ENCODE measurements around the gene FHIT.

FHIT gene

DNA sequence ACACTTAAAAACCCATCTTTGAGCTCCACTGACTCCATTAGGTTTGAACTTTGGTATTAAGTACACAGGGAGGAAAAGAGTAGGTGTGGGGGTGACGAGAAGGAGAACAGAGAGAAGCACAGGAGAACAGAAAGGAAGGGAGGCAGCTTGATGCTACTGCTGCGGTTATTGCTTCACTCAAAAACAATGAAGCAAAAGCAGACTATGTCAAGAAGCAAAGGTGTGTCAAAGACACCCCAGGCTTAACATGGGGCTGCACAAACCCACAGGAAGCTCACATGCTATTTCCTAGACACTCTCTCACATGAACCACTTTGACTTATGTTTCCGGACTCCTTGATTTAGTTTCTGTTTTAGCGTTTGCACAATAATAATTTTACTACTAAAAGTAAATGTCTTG, 1240.5 kb downstream of the FHIT start:
- peak; percentile 54 for DNase-seq

DNA sequence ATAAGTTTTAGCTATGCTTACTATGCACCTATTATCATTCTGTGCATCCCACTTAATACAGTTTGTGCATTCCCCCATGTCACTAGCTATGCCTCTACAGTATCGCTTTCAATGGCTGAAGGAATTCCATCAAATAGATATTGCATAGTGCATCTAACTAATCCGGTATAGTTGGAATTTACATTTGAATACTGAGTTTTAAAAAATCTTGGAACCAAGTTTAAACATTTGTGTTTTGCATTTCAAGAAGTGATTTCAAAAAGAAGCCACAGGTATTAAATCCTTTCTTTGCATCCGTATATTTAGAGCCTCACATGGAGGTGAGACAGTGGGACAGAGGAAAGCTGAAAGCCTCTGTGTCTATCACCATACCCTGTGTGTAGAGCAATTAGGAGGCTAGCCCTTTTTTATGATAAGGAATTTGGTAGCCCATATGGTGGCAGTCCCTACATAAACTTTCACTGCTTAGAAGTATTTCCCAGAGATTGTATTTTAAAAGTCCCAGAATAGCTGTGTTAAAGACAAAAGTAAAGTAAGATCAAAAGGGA, 1241.2 kb downstream of the FHIT start:
- no peak for DNase-seq

DNA sequence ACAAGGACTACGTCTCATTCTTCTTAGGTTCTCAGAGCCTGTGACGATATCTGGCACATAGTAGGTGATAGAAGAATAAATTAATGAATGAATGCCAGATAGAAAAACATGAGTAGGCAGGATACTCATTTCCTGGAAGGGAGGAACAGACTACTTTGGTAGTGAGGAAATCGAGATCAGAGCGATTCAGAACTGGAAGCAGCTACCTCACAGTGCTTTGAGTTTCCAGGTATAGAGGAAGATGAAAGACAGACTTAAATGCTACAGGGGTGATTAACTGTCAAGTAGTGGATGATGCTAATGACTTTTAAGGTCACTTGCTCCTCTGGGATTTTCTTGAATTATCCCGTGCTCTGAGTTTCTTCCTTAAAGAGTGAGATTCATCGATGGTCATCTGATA, 1249.9 kb downstream of the FHIT start:
- no peak for DNase-seq

DNA sequence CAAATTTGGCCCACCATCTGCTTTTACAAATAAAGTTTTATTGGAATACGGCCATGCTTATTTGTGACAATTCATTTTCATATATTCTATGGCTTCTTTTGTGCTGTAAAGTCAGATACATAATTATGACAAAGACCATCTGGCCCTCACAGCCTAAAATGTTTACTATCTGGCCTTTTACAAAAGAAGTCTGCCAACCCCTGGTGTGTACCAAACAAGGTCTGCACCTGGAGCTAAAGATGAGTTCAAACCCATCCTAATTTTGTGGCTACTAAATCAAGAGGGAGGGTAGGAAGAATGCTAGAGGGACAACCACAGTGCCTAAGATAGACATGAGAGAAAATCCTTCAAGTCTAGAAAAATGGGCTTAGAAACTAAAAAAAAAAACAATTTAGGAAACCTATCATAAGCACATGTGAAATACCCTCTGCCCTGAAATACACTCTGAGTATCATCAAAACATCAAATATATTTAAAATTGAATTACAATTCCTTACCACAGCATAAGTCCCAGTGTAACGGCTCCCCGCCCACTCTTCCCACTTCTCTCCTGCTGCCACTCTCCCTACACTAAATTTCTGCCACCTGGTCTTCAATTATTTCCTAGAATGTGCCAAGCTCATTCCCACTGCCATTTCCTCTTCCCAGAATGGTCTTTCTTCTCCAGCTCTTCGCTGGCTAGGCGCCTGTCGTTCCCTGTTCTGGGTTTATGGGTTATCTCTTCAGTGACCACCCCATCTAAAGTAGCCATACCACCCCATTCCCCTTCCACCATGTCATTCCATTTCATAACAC, 1250.7 kb downstream of the FHIT start:
- DNase-seq, result no peak

DNA sequence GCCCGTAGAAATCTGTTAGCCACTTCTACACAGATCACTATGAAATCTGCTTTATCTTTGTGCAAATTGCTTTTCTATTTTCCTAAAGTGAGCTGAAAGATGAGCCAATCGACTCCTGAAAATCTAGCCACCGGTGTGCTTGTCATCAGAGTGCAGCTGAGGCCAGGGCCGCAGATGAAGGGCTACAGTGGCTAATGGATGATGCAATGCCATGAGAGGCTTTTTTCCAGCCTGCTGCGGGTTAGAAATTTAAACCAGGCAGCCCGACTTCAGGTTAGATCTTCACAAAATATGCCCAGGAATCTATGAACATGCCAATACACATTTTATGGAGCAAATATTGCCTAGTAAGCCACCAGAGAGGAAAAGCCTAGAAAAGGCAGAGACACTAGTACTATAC, 1253.2 kb downstream of the FHIT start:
- DNase-seq, result no peak

DNA sequence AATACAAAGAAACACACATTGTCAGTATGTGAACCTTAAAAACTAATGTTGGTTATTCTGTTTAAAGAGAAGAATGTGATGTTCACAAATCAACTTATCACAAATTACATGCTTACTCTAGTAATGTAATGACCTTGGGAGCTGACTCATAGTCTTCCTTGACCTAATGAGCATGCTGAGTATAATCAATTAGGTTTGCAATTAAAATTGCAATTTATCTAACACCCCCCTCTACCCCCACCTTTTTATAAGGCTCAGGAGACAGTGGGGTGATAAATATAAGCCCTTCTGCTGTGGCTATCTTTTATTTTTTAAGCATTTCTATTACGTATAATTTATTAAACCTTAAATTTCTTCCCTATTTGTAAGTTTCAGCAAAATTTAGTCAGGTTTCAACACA, 1253.7 kb downstream of the FHIT start:
- DNase-seq, result no peak

DNA sequence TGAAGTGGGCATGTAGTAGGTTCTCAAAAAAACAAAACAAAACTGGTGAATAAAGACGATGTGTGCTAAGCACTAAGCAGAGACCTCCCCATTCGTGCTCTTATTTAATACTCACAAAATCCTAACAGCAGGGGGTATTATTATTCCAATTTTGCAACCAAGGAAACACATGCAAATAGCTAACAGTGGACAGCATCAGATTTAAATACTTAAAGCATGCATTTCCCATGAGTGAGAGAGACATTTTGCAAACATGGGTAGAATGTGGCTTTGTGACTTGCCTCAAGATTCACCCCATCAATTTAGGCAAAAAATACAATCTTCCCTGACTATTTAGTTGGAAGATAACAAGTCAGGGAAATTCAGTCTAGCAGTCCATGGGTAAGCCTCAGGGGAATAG, 1255.2 kb downstream of the FHIT start:
- no peak for DNase-seq

DNA sequence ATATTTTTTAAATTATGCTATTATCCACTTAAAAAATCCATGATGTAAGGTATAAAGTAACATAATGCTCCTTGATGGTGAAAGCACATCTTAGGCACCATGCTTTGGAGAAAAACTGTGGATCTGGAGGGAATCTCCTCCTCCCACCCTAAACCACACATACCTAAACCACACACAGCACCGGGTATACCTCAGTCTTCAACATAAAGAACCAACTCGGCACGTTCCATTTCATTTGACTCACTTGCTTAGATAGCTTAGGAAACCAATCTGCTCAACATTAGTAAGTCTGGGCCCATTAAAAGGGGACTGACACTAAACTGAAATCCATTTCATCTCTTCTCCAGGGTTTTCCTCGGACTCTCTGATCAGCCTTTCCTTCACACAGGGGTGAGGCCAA, 1255.7 kb downstream of the FHIT start:
- DNase-seq, result no peak

DNA sequence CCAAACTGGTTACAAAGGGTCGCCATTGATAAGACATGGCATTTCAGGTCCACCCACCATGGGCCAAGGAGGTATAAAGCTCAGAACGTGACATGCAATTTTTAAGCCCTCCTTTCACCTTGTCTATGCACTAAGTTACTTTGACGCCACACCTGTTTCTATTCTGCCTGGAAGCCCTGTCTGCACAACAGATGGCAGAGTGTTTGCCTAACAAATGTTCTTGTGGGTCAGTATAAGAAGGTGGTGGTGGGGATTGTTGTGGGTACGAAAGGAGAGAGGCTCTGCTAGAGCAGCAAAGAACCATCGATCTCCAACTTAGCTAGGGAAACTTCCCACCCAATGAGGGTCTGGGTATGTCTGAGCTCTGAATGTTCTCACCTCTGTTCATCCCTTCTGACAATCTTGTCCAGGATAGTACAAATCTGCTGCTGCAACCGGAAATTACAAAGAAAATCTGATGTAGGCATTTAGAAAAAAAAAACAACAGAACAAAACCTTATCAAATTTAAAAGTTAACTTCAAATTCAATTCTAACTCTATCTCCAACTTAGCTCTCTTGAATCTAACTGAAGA, 1256.4 kb downstream of the FHIT start:
- DNase-seq, result no peak

DNA sequence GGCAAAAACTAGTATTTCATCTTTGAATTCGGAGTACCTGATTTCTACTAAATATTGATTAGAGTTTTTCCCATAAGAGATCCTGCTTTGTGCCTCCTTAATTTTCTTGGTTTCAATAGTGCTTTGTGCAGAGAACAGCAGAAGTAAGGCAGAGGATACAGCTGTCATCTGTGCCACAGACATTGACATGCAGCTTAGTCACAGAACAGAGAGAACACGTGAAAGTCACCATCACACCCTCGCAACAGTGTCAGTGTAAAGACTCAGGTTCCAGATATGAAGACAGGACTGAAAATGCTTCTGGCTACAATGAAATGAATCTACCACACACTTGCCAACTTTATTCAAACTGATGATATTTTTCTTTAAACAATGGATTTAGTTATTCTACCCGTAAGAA, 1258.7 kb downstream of the FHIT start:
- no peak for DNase-seq

DNA sequence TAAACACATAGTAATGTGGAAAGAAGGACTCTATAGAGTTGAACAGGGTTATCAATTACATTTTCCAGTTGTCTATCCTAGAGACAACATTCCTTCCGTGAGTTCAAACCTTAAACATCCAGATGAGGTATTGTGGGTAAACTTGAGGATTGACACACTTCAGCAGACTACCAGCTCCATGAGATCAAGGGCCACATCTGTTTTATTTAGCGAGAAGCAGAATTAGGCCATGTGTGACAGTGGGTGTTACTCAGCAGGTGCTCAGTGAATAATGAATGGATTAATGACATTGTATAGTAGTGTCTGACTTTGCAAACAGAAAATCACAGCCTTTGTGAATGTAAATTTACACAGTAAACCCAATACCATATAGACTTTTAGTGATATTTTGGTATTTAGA, 1260.3 kb downstream of the FHIT start:
- no peak for DNase-seq

DNA sequence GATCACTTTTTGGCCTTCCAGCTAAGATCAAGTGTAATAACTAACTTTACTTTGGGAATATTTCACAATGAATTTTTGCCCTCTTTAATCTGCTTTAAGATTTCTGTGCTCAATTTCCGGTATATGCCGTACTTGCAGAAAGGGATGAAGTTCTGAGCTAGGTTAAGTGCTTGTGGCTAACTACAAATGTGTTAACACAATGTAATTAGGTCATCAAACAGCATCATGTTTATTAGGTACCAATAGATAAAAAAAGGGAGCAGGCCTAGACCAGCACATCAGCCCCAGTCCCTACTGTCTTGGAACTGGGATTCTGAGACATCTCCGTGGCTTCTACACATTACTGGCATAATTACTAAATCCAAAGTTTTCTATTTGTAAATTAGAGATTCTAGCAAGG, 1268.7 kb downstream of the FHIT start:
- DNase-seq, result no peak

DNA sequence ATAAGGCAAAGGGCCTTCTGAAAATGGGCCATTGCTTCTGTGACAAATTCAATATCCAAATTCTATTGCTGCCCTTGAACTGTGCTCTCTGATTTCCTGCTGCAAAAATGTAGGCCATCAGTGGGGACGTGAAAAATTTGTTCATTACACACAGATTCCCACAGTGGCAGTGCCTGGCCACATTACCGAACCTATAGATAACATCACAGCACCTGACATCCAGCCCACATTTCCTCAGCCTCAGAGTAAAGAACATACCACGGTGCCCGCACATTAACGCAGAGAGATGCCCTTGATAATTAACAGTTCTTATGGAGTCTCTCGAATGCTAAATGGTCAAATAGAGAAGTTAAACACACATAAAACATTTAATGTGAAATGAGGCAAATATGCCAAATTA, 1269.9 kb downstream of the FHIT start:
- DNase-seq, result no peak

DNA sequence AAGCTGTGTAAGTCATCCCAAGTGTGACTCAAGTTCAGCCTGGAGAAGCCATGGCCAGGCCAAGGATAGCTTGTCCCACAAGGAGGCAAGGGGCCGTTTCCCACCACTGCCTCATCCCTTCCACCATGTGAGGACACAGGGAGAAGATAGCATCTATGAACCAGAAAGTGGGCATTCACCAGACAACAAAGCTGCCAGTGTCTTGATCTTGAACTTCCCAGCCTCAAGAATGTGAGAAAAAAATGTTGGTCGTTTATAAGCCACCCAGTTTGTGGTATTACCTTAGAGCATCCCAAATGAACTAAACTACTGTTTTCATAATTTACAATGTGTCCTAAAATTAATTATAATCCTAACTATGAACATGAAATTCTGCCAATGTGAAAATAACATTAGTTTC, 1270.7 kb downstream of the FHIT start:
- DNase-seq, result no peak

DNA sequence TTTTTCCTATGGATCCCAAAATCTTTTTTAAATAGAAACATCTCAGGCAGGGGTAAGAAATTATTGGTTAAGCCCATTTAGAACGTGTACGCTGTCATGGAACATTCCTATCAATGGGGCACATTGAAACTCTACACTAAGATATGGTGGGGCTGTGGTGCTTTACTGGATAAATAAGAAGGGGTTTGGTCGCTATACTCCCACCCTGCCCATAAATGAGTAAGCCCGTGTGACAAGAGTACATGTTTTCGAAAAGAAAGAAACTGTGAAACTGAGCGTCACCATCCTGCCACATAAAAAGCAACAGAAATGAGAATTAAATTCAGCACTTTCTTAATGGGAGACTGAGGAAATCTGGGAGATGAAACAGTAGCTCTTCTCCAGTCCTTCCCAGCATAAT, 1271.7 kb downstream of the FHIT start:
- no peak for DNase-seq

DNA sequence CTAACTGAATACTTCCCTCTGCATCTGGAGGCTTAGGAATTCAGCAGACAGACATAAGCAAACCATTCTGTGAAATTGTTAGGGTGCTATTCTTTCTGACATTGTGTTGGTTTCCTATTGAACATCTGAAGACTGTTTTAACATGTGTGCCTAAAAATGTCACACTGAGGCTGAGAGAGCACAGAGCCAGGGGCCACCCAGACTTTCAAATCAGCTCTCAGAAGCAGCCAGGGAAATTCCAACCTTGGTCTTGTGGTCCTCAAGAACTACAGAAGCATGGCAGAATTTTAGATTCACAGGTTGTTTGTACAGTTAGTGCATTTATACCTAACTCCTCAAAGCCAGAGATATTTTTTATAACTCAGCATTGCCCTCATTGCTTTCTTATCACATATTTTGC, 1272.3 kb downstream of the FHIT start:
- no peak for DNase-seq

DNA sequence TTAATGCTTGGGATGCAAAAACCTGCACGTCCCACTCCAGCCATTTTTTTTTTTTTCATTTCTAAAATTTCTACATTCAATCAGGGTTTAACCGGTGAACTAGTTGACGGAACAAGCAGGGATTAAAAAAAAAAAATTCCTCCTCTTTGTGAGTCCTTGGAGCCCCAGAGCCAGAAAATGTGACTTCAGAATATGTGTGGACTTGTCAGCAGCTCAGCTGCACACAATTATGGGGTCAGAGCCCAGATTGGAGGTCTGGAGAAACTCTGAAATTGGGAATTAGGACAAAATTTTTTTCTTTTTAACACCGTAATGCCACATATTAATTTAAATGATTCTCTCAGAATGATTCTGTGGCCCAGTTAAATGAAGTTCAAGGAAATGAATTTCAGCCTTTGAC, 1280.5 kb downstream of the FHIT start:
- no peak for DNase-seq

DNA sequence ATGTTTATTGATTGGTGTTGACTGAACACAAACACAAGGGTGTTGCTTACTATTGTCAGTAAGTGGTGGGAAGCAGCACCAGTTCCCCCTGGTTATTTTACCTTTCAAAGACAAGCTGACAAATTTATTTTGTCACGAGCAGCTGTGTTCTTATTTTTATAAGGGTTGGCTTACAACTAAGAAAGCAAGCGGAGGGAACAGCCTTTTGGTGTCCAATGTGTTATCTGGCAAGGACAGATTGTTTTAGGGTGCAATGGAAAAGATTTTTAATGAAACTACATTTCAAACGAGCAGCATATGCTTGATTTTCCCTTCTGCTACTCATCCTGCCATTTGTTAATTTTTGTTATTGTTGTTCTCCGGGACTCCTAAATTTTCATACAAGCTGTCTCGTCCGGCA, 1280.9 kb downstream of the FHIT start:
- no peak for DNase-seq

DNA sequence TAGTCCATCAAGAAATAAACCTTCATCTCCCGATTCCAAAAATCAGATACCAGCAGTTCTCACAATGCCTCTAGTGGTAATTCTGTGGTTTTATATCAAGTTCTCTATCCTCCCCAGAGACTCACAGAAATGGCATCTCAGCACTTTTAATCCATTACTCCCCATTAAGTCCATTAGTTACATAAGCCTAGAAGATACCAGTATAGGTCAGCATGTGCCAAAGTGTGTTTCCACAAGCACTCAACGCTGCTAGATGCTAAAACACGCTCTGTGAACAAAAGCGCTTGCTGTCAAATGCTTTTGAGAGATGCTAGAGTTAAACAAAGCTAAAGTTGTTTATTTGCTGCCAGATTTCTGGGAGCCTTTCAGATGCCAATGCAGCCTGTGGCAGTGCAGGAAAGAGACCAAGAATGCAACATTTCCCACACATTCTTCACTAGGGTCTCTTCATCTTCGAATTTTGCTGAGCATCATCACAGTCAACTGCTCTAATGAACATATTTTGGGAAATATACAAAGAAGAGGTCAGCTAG, 1282.7 kb downstream of the FHIT start:
- DNase-seq, result no peak

DNA sequence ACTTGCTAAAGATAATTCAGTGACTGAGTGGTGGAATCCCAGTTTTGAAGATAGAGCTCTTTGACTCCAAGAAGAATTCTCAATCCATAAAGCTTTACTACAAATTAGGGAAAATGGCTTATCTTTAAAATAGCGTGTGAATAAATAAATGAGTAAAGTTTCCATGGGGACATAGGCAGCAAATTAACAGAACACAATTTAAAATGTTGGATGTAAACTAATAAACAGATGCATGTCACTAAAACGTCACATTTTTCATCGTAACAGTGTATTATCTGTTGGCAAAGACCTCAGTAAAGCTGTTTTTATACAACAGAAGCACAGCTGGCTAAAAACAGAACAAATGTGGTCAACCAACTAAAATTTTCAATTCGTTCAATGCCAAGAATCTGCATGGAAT, 1287.6 kb downstream of the FHIT start:
- DNase-seq, result no peak

DNA sequence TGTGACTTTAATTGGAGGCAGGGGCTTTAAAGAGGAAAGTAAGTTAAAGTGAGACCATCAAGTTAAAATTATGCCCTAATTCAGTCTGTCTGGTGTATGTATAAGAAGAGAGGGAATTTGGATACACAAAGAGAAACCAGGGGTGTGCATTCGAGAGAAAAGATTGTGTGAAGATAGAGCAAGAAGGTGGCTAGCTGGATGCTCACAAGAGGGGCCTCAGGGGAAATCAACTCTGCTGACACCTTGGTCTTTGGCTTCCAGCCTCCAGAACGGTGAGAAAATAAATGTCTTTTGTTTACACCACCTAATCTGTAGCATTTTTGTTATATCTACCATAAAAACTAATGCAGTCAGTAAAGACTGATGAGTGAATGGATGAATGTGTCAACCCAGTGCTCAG, 1294.1 kb downstream of the FHIT start:
- DNase-seq, result no peak

DNA sequence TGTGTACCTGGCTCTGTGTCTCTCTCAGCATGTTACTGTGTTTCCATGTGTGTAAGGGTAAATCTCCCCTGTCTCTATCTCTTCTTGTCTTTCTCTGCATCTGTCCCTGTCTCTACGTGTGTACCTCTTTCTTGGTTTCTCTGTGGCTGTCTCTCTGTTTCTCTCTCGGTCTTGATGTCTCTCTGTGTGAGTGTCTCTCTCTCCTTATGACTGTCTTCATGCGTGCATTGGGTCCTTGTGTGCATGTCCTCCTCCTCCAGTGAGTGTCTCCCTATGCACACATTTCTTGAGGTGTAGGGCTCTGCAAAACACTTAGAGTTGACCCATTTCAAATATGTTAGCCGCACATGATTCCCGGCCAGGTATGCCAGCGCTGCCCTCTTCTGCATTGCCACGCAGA, 1298.1 kb downstream of the FHIT start:
- no peak for DNase-seq

DNA sequence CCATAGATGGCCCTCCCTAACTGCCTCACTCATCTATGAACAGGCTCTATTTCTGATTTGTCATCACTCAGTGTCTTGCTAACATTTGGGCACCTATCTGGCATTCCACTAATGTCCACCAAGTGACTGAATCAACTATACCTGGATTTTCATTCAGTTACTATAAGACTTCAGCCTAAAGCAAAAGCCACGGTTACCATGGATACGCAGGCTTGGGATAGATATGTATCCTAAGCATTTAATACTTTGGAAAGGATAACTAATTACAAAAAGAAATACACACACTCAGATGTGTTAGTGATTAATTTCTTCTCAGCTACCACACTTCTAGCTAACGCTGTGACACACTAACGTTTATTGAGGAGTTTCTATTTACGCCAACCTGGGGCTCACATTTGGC, 1301.9 kb downstream of the FHIT start:
- no peak for DNase-seq

DNA sequence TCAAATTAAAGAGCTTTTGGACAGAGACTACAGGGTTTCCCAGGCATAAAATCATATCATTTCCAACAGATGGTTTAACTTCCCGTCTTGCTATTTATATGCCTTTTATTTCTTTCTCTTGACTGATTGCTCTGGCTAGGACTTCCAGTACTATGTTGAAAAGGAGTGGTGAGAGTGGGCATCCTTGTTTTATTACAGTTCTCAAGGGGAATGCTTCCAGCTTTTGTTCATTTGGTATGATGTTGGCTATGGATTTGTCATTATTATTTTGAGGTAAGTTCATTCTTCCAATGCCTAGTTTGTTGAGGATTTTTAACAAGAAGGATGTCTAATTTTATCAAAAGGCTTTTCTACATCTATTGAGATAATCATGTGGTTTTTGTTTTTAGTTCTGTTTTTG, 1304.9 kb downstream of the FHIT start:
- DNase-seq, result no peak

DNA sequence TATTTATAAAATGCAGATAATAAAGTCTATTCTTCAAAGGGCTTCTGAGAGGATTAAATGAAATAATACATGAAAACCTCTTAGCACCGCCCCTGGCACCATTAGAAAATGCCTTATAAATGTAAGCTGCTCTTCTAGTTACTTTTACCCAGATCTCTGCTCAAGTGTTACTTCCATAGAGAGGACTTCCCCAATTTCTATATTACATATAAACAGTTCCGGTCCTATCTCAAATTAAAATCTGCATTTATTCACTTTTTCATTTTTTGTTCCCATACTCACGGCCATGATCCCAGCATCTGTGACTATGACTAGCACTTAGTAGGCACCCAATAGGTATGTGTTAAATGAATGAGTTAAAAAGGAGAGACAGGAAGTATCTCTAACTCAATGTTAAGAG, 1310.5 kb downstream of the FHIT start:
- no peak for DNase-seq

Measured in KG1 (cell line).